GM23338 (cell line): ENCODE data around the gene ATF7IP.

Experiments used
- ETS1 ChIP-seq: IDR thresholded peaks from 2 replicates; pipeline ENCODE4 v1.6.1; 2016; ENCODE audit warnings: antibody characterized with exemption
- EZH2 ChIP-seq: fragments of 200-600 bp; sonication (generic); IDR thresholded peaks from one replicate; pipeline ENCODE4 v1.8.0; 2017; ENCODE audit warnings: antibody characterized with exemption, mild to moderate bottlenecking, low read depth; ENCODE audit not compliant: unreplicated experiment
- NANOG ChIP-seq: IDR thresholded peaks from 2 replicates; pipeline ENCODE4 v1.6.1; 2016; ENCODE audit warnings: antibody characterized with exemption, borderline replicate concordance
- POLR2AphosphoS5 ChIP-seq: IDR thresholded peaks from 2 replicates; pipeline ENCODE4 v1.6.1; 2016; ENCODE audit warnings: antibody characterized with exemption, low read depth
- TF ChIP-seq, protein P1 (sequence below), 2 experiments: fragments of 200-600 bp in 1 of 2; sonication (generic) in 1 of 2; conservative IDR thresholded peaks; 2 replicates each; pipeline versions ENCODE4 v1.5.1 to v1.6.1; 2016 to 2017; ENCODE audit warnings: antibody characterized with exemption in 2 of 2, low read depth in 2 of 2, mild to moderate bottlenecking in 2 of 2, moderate library complexity in 1 of 2

DNA sequence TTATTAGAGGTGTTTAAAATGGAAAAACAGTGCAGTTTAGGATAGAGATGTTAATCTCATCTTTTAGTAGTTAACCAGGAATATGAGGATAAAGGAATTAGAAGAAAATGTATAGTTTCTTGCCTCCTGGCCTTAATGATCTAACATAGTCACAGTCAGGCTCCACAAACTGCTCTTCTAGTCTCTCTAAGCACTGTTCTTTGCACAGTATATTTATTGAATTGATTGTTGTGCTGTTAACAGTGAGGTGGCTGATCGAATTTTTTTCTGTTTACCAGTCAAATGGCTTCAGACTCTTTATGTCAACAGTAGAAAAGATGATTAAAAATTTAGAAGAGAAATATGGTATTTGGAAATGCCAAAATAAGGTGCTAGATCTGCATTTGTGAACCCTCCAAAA lies 37.8 kb downstream of the ATF7IP start:
- TF ChIP-seq, protein P1, sequence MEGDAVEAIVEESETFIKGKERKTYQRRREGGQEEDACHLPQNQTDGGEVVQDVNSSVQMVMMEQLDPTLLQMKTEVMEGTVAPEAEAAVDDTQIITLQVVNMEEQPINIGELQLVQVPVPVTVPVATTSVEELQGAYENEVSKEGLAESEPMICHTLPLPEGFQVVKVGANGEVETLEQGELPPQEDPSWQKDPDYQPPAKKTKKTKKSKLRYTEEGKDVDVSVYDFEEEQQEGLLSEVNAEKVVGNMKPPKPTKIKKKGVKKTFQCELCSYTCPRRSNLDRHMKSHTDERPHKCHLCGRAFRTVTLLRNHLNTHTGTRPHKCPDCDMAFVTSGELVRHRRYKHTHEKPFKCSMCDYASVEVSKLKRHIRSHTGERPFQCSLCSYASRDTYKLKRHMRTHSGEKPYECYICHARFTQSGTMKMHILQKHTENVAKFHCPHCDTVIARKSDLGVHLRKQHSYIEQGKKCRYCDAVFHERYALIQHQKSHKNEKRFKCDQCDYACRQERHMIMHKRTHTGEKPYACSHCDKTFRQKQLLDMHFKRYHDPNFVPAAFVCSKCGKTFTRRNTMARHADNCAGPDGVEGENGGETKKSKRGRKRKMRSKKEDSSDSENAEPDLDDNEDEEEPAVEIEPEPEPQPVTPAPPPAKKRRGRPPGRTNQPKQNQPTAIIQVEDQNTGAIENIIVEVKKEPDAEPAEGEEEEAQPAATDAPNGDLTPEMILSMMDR (conservative IDR thresholded peaks at IDR 0.05; ENCODE audit: low read depth in 2 of 2), result no peak
- TF ChIP-seq NANOG (no peak), ETS1 (no peak), EZH2 (no peak), POLR2AphosphoS5 (no peak)
